AG04449 (cell line): ENCODE measurements around the gene ADCK2.

Experiments
- CTCF ChIA-PET: fragments of 350-600 bp; formaldehyde crosslinking; extraction: SDS; loops from one replicate; lab custom pipeline; 2021; ENCODE audit warnings: antibody characterized with exemption; lab: Yijun Ruan, JAX
- POLR2A ChIA-PET: fragments of 400-600, 350-600 bp; formaldehyde crosslinking; extraction: SDS; loops from one replicate; lab custom pipeline; 2020; ENCODE audit warnings: antibody characterized with exemption, inconsistent platforms; lab: Yijun Ruan, JAX
- DNase-seq: peaks from one replicate; pipeline ENCODE4 v3.0.0-alpha.2; 2010; ENCODE audit warnings: low read depth, low spot score
- H3K4me3 ChIP-seq: 2 replicates; pipeline ENCODE4 v1.5.1; 2011; ENCODE audit warnings: low read depth, mild to moderate bottlenecking, control low read depth, low read length
- CTCF ChIP-seq: IDR thresholded peaks from one replicate; pipeline ENCODE4 v1.5.1; 2011; ENCODE audit warnings: mild to moderate bottlenecking, moderate library complexity, low read length, control low read depth, inconsistent platforms; ENCODE audit not compliant: insufficient read depth; ENCODE audit errors: missing control alignments

Gene ADCK2

GRCh38 chr7:140680886-140681285 is 8.1 kb downstream of the ADCK2 start:
- TF ChIP-seq CTCF: no peak
- DNase-seq: no peak
- ChIA-PET CTCF (interaction anchor here (1.0 to 1.1 kb wide), 2 partner anchors 105 to 333 kb away, joined by 3 read pairs; no protein-coding TSS in a partner anchor), POLR2A (interaction anchor here (0.6 to 1.0 kb wide), 2 partner anchors 15 to 22 kb away, joined by 3 to 4 read pairs; no protein-coding TSS in a partner anchor)
- H3K4me3 ChIP-seq: no peak overlapping the region

GRCh38 chr7:140681766-140682165 is 9.0 kb downstream of the ADCK2 start:
- ChIA-PET CTCF (interaction anchor here (1.0 kb wide), 1 partner anchor 8 kb away, joined by 3 read pairs; no protein-coding TSS in a partner anchor), POLR2A (no interaction called here)

GRCh38 chr7:140683657-140684056 is 10.9 kb downstream of the ADCK2 start:
- H3K4me3 ChIP-seq: no peak overlapping the region
- DNase-seq: no peak
- POLR2A ChIA-PET: no interaction called here
- TF ChIP-seq CTCF: no peak
- CTCF ChIA-PET: interaction anchor here (4.8 kb wide), 1 partner anchor 8 kb away, joined by 35 read pairs; no protein-coding TSS in a partner anchor

More at GRCh38 chr7:140681766-140682165, 9.0 kb downstream of the ADCK2 start:
- no peak for DNase-seq
- H3K4me3 ChIP-seq: no peak overlapping the region
- TF ChIP-seq CTCF: no peak

GRCh38 chr7:140684066-140684950 is 11.6 kb downstream of the ADCK2 start:
- DNase-seq: no peak
- H3K4me3 ChIP-seq: no peak overlapping the region
- TF ChIP-seq CTCF: no peak
- ChIA-PET CTCF (interaction anchor here (4.8 kb wide), 1 partner anchor 9 kb away, joined by 35 read pairs; no protein-coding TSS in a partner anchor), POLR2A (no interaction called here)

- TF ChIP-seq CTCF: no peak
- POLR2A ChIA-PET: interaction anchor here (1.1 kb wide), 1 partner anchor 11 kb away, joined by 5 read pairs; the partner anchor contains the start of gene NDUFB2
- CTCF ChIA-PET: interaction anchor here (1.1 to 4.8 kb wide), 3 partner anchors 10 to 210 kb away, joined by 3 to 35 read pairs (median 3); no protein-coding TSS in a partner anchor
- H3K4me3 ChIP-seq: no peak overlapping the region
- DNase-seq: no peak
These were observed 12.8 kb downstream of the ADCK2 start for GRCh38 chr7:140685407-140686087.
